COLO829 (cell line): ENCODE measurements around the gene SEC14L5.

Experiments used
- DNase-seq: peaks from one replicate; pipeline ENCODE4 v3.0.0; 2012; ENCODE audit warnings: low spot score

Gene SEC14L5

GRCh38 chr16:4984174-4984990, 26.3 kb downstream of the SEC14L5 start:
- no peak for DNase-seq

GRCh38 chr16:4987250-4987579, 29.1 kb downstream of the SEC14L5 start:
- no peak for DNase-seq

- no peak for DNase-seq
Observed at GRCh38 chr16:4987580-4988374, 29.6 kb downstream of the SEC14L5 start.

GRCh38 chr16:4988647-4989046, 30.5 kb downstream of the SEC14L5 start:
- DNase-seq = no peak

GRCh38 chr16:4989391-4990006, 31.4 kb downstream of the SEC14L5 start:
- DNase-seq = no peak

- DNase-seq = no peak
Observed at GRCh38 chr16:4990415-4990814, 32.3 kb downstream of the SEC14L5 start.

GRCh38 chr16:4991754-4992153, 33.6 kb downstream of the SEC14L5 start:
- DNase-seq = no peak

- DNase-seq = no peak
Observed at GRCh38 chr16:4994719-4995434, 36.7 kb downstream of the SEC14L5 start.

GRCh38 chr16:5000573-5001001, 42.5 kb downstream of the SEC14L5 start:
- DNase-seq = no peak

GRCh38 chr16:5001571-5001970, 43.4 kb downstream of the SEC14L5 start:
- DNase-seq = no peak

GRCh38 chr16:5001986-5002385, 43.9 kb downstream of the SEC14L5 start:
- no peak for DNase-seq

- no peak for DNase-seq
Observed at GRCh38 chr16:5002699-5003143, 44.6 kb downstream of the SEC14L5 start.

- no peak for DNase-seq
Observed at GRCh38 chr16:5003211-5003610, 45.1 kb downstream of the SEC14L5 start.

GRCh38 chr16:5003828-5004227, 45.7 kb downstream of the SEC14L5 start:
- no peak for DNase-seq

- no peak for DNase-seq
Observed at GRCh38 chr16:5004311-5004710, 46.2 kb downstream of the SEC14L5 start.

GRCh38 chr16:5005916-5006315, 47.8 kb downstream of the SEC14L5 start:
- no peak for DNase-seq

- DNase-seq = no peak
Observed at GRCh38 chr16:5006348-5007193, 48.4 kb downstream of the SEC14L5 start.

GRCh38 chr16:5007256-5007655, 49.1 kb downstream of the SEC14L5 start:
- DNase-seq = no peak

- DNase-seq = no peak
Observed at GRCh38 chr16:5008311-5008731, 50.2 kb downstream of the SEC14L5 start.

- no peak for DNase-seq
Observed at GRCh38 chr16:5010576-5011329, 52.6 kb downstream of the SEC14L5 start.
